Osteoblast (primary cell): Measurements from ENCODE around the gene APOBEC3C. TPM values are rescaled to one million over a fixed set of nuclear protein-coding genes. Genes with fewer than 3 reads are reported as not detected.
A peak's percentile ranks its signal among the peaks of the same experiment; 100 is the strongest.

Source experiments
- DNase-seq: peaks from one replicate; pipeline ENCODE4 v3.0.0; 2011; ENCODE audit warnings: low spot score, mixed read lengths; ENCODE audit not compliant: insufficient read length; ENCODE audit errors: missing footprints
- H2AFZ ChIP-seq: 2 replicates; pipeline ENCODE4 v1.6.0; 2011; ENCODE audit warnings: mild to moderate bottlenecking, low read length
- H3K27ac ChIP-seq: 2 replicates; pipeline ENCODE4 v1.5.1; 2011; ENCODE audit warnings: mild to moderate bottlenecking, low read depth, low read length, moderate library complexity
- H3K27me3 ChIP-seq: 2 replicates; pipeline ENCODE4 v1.6.0; 2012; ENCODE audit warnings: mild to moderate bottlenecking, control low read depth, inconsistent platforms, low read length, moderate library complexity; ENCODE audit not compliant: insufficient read depth
- H3K36me3 ChIP-seq: 2 replicates; pipeline ENCODE4 v1.5.1; 2011; ENCODE audit warnings: mild to moderate bottlenecking, low read length, control low read depth, moderate library complexity; ENCODE audit not compliant: insufficient read depth
- H3K4me1 ChIP-seq: 2 replicates; pipeline ENCODE4 v1.5.1; 2011; ENCODE audit warnings: mild to moderate bottlenecking, low read length, control low read depth, moderate library complexity; ENCODE audit not compliant: insufficient read depth
- H3K4me2 ChIP-seq: 2 replicates; pipeline ENCODE4 v1.6.0; 2011; ENCODE audit warnings: mild to moderate bottlenecking, low read length; ENCODE audit not compliant: insufficient read depth
- H3K4me3 ChIP-seq: fragments of 200-600 bp; sonication (generic); 3 replicates; pipeline ENCODE4 v1.5.1; 2012; ENCODE audit warnings: mild to moderate bottlenecking, low read length, inconsistent platforms; ENCODE audit not compliant: insufficient read depth
- H3K79me2 ChIP-seq: 2 replicates; pipeline ENCODE4 v1.6.0; 2012; ENCODE audit warnings: mild to moderate bottlenecking, low read length, control low read depth, inconsistent platforms; ENCODE audit not compliant: insufficient read depth
- H3K9me3 ChIP-seq: 2 replicates; pipeline ENCODE4 v1.5.1; 2011; ENCODE audit warnings: low read depth, low read length, control low read depth
- H4K20me1 ChIP-seq: 2 replicates; pipeline ENCODE4 v1.6.0; 2012; ENCODE audit warnings: mild to moderate bottlenecking, low read length, control low read depth; ENCODE audit not compliant: insufficient read depth
- total RNA-seq: library from RNA; depleted of rRNA; stranded (reverse); fragments of >200 nt; gene quantifications from 2 replicates; pipeline ENCODE4 v1.2.3, GENCODE V29; 2012
- TF ChIP-seq, protein P1 (sequence below): IDR thresholded peaks from 2 replicates; pipeline ENCODE4 v1.5.1; 2011; ENCODE audit warnings: mild to moderate bottlenecking, low read depth, low read length, moderate library complexity; ENCODE audit errors: extremely low read depth

Gene APOBEC3C
- total RNA-seq, 1 donor, result 16.6 TPM

- no peaks in the 10 kb centered on the region for H3K9me3 ChIP-seq
- peaks cover 8% of the 10 kb centered on the region for H3K27me3 ChIP-seq
- no peaks in the 10 kb centered on the region for H4K20me1 ChIP-seq
- H2AFZ ChIP-seq, result no peak overlapping the region
- H3K27ac ChIP-seq, result no peak overlapping the region
- H3K4me3 ChIP-seq, result no peak overlapping the region
- H3K79me2 ChIP-seq, result no peaks in the 10 kb centered on the region
- no peak for DNase-seq
- no peak overlapping the region for H3K4me2 ChIP-seq
- TF ChIP-seq, protein P1, sequence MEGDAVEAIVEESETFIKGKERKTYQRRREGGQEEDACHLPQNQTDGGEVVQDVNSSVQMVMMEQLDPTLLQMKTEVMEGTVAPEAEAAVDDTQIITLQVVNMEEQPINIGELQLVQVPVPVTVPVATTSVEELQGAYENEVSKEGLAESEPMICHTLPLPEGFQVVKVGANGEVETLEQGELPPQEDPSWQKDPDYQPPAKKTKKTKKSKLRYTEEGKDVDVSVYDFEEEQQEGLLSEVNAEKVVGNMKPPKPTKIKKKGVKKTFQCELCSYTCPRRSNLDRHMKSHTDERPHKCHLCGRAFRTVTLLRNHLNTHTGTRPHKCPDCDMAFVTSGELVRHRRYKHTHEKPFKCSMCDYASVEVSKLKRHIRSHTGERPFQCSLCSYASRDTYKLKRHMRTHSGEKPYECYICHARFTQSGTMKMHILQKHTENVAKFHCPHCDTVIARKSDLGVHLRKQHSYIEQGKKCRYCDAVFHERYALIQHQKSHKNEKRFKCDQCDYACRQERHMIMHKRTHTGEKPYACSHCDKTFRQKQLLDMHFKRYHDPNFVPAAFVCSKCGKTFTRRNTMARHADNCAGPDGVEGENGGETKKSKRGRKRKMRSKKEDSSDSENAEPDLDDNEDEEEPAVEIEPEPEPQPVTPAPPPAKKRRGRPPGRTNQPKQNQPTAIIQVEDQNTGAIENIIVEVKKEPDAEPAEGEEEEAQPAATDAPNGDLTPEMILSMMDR, result no peak
- no peaks in the 10 kb centered on the region for H3K36me3 ChIP-seq
- H3K4me1 ChIP-seq, result no peaks in the 10 kb centered on the region
Observed at GRCh38 chr22:38970551-38970950, 43.5 kb upstream of the APOBEC3C start.

- Histone ChIP-seq H3K4me3 (no peak overlapping the region), H3K4me1 (no peaks in the 10 kb centered on the region), H3K27me3 (peaks cover 10% of the 10 kb centered on the region), H3K79me2 (no peaks in the 10 kb centered on the region), H3K4me2 (no peak overlapping the region), H3K27ac (no peak overlapping the region), H2AFZ (no peak overlapping the region), H3K36me3 (no peaks in the 10 kb centered on the region), H4K20me1 (no peaks in the 10 kb centered on the region), H3K9me3 (no peaks in the 10 kb centered on the region)
- DNase-seq, result peak; percentile 2
- TF ChIP-seq, protein P1, result no peak
Observed at GRCh38 chr22:38971202-38971601, 42.9 kb upstream of the APOBEC3C start.

DNA sequence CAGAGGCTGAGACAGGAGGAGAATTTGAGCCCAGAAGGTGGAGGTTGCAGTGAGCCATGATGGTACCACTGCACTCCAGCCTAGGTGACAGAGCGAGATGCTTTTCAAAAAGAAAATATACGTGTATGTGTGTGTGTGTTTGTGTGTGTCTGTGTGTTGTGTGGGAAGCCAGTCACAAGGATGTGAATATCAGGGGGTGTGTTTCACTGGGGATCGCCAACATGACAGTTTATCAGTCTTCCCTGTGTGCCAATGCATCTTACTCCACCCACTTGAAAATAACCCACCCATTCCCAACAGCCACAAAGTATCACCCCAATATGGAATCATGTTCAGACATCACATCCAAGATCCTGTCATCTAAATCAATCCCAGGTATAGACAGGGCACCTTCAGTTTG, 42.3 kb upstream of the APOBEC3C start:
- H3K4me3 ChIP-seq, result no peak overlapping the region

DNA sequence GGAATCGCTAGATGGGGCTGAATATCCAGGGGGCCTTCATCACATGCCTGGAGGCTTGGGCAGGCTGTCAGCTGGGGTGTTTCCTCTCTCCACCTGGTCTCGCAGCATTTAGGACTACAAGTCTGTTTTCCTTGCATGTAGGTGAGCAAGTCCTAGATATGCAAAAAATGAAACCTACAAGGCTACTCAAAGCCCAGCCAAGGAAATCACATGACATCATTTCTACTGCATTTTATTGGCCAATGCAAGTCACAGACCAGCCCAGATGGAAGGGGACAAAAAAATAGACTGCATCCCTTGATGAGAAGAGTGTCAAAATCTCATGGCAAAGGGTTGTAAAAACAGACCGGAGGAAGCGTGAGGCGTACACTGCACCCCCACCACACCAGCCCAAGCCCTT, 41.5 kb upstream of the APOBEC3C start:
- H3K27ac ChIP-seq, result no peak overlapping the region
- DNase-seq, result no peak
- TF ChIP-seq, protein P1, result no peak
- no peaks in the 10 kb centered on the region for H4K20me1 ChIP-seq
- H3K36me3 ChIP-seq, result no peaks in the 10 kb centered on the region
- H3K4me2 ChIP-seq, result no peak overlapping the region
- H2AFZ ChIP-seq, result no peak overlapping the region
- no peak overlapping the region for H3K4me3 ChIP-seq
- H3K79me2 ChIP-seq, result no peaks in the 10 kb centered on the region
- H3K9me3 ChIP-seq, result no peaks in the 10 kb centered on the region
- no peaks in the 10 kb centered on the region for H3K4me1 ChIP-seq
- H3K27me3 ChIP-seq, result peaks cover 9% of the 10 kb centered on the region

More for the DNA sequence above, 42.3 kb upstream of the APOBEC3C start:
- Histone ChIP-seq H4K20me1 (no peaks in the 10 kb centered on the region), H2AFZ (no peak overlapping the region), H3K4me1 (no peaks in the 10 kb centered on the region), H3K36me3 (no peaks in the 10 kb centered on the region), H3K4me2 (no peak overlapping the region), H3K9me3 (no peaks in the 10 kb centered on the region), H3K27me3 (peaks cover 12% of the 10 kb centered on the region), H3K79me2 (no peaks in the 10 kb centered on the region), H3K27ac (no peak overlapping the region)
- TF ChIP-seq, protein P1, result no peak
- DNase-seq, result no peak
